Loucy (cell line): ENCODE results near the gene CPEB2.

Experiments used
- H2AFZ ChIP-seq: fragments of 200-600 bp; sonication (generic); 2 replicates; pipeline ENCODE4 v1.6.0; 2016; ENCODE audit warnings: antibody characterized with exemption, mild to moderate bottlenecking, low read length, moderate library complexity
- H3F3A ChIP-seq: fragments of 200-600 bp; 2 replicates; pipeline ENCODE4 v1.6.0; 2016; ENCODE audit warnings: antibody characterized with exemption, low read depth, mild to moderate bottlenecking
- H3K27me3 ChIP-seq: fragments of 200-600 bp; sonication (generic); 2 replicates; pipeline ENCODE4 v1.6.1; 2014; ENCODE audit warnings: low read length, mild to moderate bottlenecking; ENCODE audit not compliant: insufficient read depth, poor library complexity, severe bottlenecking
- H3K36me3 ChIP-seq: fragments of 200-600 bp; sonication (generic); 2 replicates; pipeline ENCODE4 v1.6.1; 2016; ENCODE audit warnings: low read length; ENCODE audit not compliant: insufficient read depth
- H3K4me1 ChIP-seq: fragments of 200-600 bp; sonication (generic); 2 replicates; pipeline ENCODE4 v1.5.1; 2014; ENCODE audit warnings: low read length, mild to moderate bottlenecking; ENCODE audit not compliant: insufficient read depth, poor library complexity, severe bottlenecking
- H3K4me2 ChIP-seq: fragments of 200-600 bp; sonication (generic); 2 replicates; pipeline ENCODE4 v1.6.0; 2014; ENCODE audit warnings: antibody characterized with exemption, low read length, low read depth, mild to moderate bottlenecking; ENCODE audit not compliant: poor library complexity, severe bottlenecking
- H3K4me3 ChIP-seq: fragments of 200-600 bp; sonication (generic); 2 replicates; pipeline ENCODE4 v1.5.1; 2014; ENCODE audit warnings: low read length, mild to moderate bottlenecking, mixed read lengths; ENCODE audit not compliant: poor library complexity, severe bottlenecking
- H3K79me2 ChIP-seq: fragments of 200-600 bp; sonication (generic); 2 replicates; pipeline ENCODE4 v1.6.1; 2014; ENCODE audit warnings: low read length; ENCODE audit not compliant: insufficient read depth
- H3K9ac ChIP-seq: fragments of 200-600 bp; sonication (generic); 2 replicates; pipeline ENCODE4 v1.6.0; 2014; ENCODE audit warnings: mild to moderate bottlenecking, low read depth, low read length, moderate library complexity; ENCODE audit not compliant: poor library complexity, severe bottlenecking
- H3K9me2 ChIP-seq: fragments of 200-600 bp; sonication (generic); replicated peaks from 2 replicates; pipeline ENCODE4 v1.6.1; 2016; ENCODE audit warnings: low read depth, low read length, mixed read lengths
- H3K9me3 ChIP-seq: fragments of 200-600 bp; sonication (generic); 2 replicates; pipeline ENCODE4 v1.6.1; 2014; ENCODE audit warnings: mild to moderate bottlenecking, antibody characterized with exemption, low read length, low read depth; ENCODE audit not compliant: insufficient read depth
- H4K20me1 ChIP-seq: fragments of 200-600 bp; sonication (generic); 2 replicates; pipeline ENCODE4 v1.6.0; 2014; ENCODE audit warnings: antibody characterized with exemption, low read length, mild to moderate bottlenecking; ENCODE audit not compliant: insufficient read depth, poor library complexity, severe bottlenecking
- EZH2phosphoT487 ChIP-seq: fragments of 200-600 bp; IDR thresholded peaks from 2 replicates; pipeline ENCODE4 v1.6.1; 2018; ENCODE audit warnings: antibody characterized with exemption, mild to moderate bottlenecking, moderate library complexity, borderline replicate concordance
- TF ChIP-seq, protein P1 (sequence below): fragments of 200-600 bp; sonication (generic); conservative IDR thresholded peaks from 2 replicates; pipeline ENCODE4 v1.5.1; 2014; ENCODE audit warnings: mild to moderate bottlenecking, antibody characterized with exemption, low read length

The CPEB2 gene

DNA sequence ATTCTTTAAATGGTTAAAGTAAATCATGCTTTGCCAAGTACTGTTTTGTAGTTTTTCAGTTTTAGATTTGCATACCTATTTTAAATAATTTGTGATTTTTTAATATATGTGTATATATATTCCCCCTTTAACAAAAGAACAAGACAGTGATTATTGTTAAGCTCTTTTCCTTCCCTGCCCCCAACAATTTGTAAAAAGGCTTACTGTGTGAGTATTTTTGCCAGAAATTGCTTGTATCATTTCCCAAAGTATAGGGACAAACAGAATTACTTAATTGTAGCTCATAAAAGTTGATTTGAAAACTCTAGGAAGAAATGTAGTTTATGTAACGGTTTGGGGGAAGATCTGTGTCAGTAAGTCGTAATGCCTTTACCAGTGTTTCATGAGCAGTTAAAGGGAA lies 19.0 kb downstream of the CPEB2 start:
- TF ChIP-seq EZH2phosphoT487, result no peak
- TF ChIP-seq, protein P1, sequence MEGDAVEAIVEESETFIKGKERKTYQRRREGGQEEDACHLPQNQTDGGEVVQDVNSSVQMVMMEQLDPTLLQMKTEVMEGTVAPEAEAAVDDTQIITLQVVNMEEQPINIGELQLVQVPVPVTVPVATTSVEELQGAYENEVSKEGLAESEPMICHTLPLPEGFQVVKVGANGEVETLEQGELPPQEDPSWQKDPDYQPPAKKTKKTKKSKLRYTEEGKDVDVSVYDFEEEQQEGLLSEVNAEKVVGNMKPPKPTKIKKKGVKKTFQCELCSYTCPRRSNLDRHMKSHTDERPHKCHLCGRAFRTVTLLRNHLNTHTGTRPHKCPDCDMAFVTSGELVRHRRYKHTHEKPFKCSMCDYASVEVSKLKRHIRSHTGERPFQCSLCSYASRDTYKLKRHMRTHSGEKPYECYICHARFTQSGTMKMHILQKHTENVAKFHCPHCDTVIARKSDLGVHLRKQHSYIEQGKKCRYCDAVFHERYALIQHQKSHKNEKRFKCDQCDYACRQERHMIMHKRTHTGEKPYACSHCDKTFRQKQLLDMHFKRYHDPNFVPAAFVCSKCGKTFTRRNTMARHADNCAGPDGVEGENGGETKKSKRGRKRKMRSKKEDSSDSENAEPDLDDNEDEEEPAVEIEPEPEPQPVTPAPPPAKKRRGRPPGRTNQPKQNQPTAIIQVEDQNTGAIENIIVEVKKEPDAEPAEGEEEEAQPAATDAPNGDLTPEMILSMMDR, result no peak
- Histone ChIP-seq H3K4me1 (peaks cover 13% of the 10 kb centered on the region), H3K27me3 (no peaks in the 10 kb centered on the region), H3K4me3 (no peak overlapping the region), H4K20me1 (peaks cover 3% of the 10 kb centered on the region), H2AFZ (no peak overlapping the region), H3K4me2 (no peak overlapping the region), H3K9me2 (no peaks in the 10 kb centered on the region), H3F3A (no peaks in the 10 kb centered on the region), H3K36me3 (peaks cover 4% of the 10 kb centered on the region; the same call in 1 of the 2 replicates), H3K9ac (peak overlapping the region; percentile 5), H3K9me3 (no peaks in the 10 kb centered on the region), H3K79me2 (no peaks in the 10 kb centered on the region)

DNA sequence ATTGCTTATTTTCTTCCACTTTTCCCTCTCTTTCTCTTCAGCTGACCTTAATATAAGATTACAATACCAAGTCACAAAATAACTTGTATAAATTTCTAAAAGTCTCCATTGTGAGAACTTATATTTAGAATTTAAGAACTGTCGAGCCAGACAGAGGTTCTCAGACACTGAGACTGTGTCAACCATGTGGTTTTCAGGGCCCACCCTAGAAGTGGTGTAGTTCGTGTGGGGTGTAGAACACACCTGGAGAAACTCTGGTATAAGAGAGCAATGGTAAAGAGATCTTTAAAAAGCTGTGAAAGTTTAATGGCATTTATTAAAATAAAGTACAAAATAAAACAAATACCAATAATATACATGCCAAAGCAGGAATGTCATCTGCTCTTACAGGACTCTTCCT lies 19.7 kb downstream of the CPEB2 start:
- Histone ChIP-seq H3K27me3 (no peaks in the 10 kb centered on the region), H3K9me2 (no peaks in the 10 kb centered on the region), H4K20me1 (peaks cover 3% of the 10 kb centered on the region), H3F3A (no peaks in the 10 kb centered on the region), H3K79me2 (no peaks in the 10 kb centered on the region), H3K4me1 (peaks cover 13% of the 10 kb centered on the region), H3K9me3 (no peaks in the 10 kb centered on the region), H3K9ac (peak overlapping the region; percentile 5), H3K4me2 (no peak overlapping the region), H3K36me3 (peaks cover 4% of the 10 kb centered on the region; the same call in 1 of the 2 replicates), H2AFZ (no peak overlapping the region), H3K4me3 (no peak overlapping the region)
- TF ChIP-seq, protein P1, result no peak
- no peak for TF ChIP-seq EZH2phosphoT487

GRCh38 chr4:15024386-15024785 lies 22.1 kb downstream of the CPEB2 start:
- Histone ChIP-seq H3K79me2 (no peaks in the 10 kb centered on the region), H3K36me3 (peaks cover 19% of the 10 kb centered on the region; the same call in 1 of the 2 replicates), H2AFZ (no peak overlapping the region), H3K4me1 (no peaks in the 10 kb centered on the region), H3K4me2 (no peak overlapping the region), H3K4me3 (no peak overlapping the region), H3K9me3 (no peaks in the 10 kb centered on the region), H3K27me3 (no peaks in the 10 kb centered on the region), H3K9me2 (no peaks in the 10 kb centered on the region), H3F3A (no peaks in the 10 kb centered on the region), H4K20me1 (no peaks in the 10 kb centered on the region), H3K9ac (no peak overlapping the region)
- TF ChIP-seq EZH2phosphoT487, result no peak
- TF ChIP-seq, protein P1, result no peak
